ENCODE results near the gene TACR2.

The TACR2 gene

DNA sequence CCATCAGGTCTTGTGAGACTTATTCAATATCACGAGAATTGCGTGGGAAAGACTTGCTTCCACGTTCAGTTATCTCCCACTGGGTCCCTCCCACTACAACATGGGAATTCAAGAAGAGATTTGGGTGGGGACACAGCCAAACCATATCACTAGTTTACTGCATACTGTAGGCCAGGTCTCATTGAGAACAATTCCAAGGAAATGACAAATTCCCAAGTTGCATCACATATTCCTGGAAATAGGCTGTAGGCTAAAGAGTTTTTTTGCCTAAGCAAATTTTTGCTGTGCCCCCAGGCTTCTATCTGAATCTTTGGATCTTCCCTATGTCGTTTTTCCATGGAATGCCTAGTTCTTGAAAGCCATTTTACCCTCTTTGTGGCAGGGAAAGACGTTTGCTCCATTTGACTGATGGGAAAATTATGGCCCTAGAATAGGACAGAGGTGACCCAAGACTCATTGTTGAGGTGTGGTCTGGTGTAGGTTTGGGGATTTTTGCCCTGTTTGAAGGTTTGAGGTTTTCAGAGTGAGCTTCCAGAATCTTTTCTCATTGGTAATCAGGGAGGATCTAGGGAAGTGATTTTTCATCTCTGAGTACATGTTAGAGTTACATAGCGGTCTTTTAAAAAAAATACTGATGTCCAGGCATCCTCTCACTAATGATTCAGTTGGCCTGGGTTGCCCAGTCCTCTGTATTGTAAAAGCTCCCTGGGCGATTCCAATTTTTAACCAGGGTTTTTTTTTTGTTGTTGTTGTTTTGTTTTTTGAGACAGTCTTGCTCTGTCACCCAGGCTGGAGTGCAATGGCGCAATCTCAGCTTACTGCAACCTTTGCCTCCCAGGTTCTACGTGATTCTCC lies 44.4 kb downstream of the TACR2 start:
- TF ChIP-seq EP300 (IDR thresholded peaks at IDR 0.05; ENCODE audit: borderline replicate concordance) = no peak
- no peak for TF ChIP-seq YY1 (IDR thresholded peaks at IDR 0.05; ENCODE audit: low read depth)
- no peak for TF ChIP-seq TCF12 (IDR thresholded peaks at IDR 0.05; ENCODE audit: low read depth)

DNA sequence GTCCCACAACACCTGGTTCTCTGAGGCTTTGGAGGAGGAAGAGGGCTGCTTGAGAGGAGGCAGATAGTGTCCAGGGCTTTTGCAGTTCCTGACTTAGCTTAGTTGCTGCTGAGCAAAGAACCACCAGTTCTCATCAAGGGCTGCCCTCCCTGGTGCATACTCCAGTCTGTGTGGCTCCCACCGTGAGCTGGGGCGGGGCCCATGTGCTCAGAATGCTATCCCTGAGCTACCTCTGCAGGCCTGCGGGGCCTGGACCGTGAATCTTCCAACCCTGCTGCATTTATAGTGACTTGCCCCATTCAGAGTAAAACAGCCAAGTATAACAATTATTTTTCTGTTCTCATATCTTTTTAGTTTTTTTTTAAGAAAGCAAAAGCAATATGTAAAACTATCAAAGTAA lies 49.2 kb downstream of the TACR2 start:
- TF ChIP-seq TEAD4 (IDR thresholded peaks at IDR 0.05) (no peak), FOXM1 (IDR thresholded peaks at IDR 0.05; ENCODE audit: borderline replicate concordance, low read depth) (no peak), EP300 (IDR thresholded peaks at IDR 0.05; ENCODE audit: borderline replicate concordance) (no peak), CREB1 (IDR thresholded peaks at IDR 0.05; ENCODE audit: low read depth) (no peak), TAF1 (IDR thresholded peaks at IDR 0.05; ENCODE audit: low read depth) (no peak), TCF12 (IDR thresholded peaks at IDR 0.05; ENCODE audit: low read depth) (no peak), RAD21 (IDR thresholded peaks at IDR 0.05; ENCODE audit: low read depth) (no peak), CEBPB (IDR thresholded peaks at IDR 0.05) (no peak), NFIC (IDR thresholded peaks at IDR 0.05) (no peak), EGR1 (IDR thresholded peaks at IDR 0.05) (no peak), ZBTB7A (IDR thresholded peaks at IDR 0.05; ENCODE audit: low read depth) (no peak), YY1 (IDR thresholded peaks at IDR 0.05; ENCODE audit: low read depth) (no peak)
- TF ChIP-seq, protein P1, sequence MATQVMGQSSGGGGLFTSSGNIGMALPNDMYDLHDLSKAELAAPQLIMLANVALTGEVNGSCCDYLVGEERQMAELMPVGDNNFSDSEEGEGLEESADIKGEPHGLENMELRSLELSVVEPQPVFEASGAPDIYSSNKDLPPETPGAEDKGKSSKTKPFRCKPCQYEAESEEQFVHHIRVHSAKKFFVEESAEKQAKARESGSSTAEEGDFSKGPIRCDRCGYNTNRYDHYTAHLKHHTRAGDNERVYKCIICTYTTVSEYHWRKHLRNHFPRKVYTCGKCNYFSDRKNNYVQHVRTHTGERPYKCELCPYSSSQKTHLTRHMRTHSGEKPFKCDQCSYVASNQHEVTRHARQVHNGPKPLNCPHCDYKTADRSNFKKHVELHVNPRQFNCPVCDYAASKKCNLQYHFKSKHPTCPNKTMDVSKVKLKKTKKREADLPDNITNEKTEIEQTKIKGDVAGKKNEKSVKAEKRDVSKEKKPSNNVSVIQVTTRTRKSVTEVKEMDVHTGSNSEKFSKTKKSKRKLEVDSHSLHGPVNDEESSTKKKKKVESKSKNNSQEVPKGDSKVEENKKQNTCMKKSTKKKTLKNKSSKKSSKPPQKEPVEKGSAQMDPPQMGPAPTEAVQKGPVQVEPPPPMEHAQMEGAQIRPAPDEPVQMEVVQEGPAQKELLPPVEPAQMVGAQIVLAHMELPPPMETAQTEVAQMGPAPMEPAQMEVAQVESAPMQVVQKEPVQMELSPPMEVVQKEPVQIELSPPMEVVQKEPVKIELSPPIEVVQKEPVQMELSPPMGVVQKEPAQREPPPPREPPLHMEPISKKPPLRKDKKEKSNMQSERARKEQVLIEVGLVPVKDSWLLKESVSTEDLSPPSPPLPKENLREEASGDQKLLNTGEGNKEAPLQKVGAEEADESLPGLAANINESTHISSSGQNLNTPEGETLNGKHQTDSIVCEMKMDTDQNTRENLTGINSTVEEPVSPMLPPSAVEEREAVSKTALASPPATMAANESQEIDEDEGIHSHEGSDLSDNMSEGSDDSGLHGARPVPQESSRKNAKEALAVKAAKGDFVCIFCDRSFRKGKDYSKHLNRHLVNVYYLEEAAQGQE (IDR thresholded peaks at IDR 0.05; ENCODE audit: low read depth) = no peak
- TF ChIP-seq, protein P2, sequence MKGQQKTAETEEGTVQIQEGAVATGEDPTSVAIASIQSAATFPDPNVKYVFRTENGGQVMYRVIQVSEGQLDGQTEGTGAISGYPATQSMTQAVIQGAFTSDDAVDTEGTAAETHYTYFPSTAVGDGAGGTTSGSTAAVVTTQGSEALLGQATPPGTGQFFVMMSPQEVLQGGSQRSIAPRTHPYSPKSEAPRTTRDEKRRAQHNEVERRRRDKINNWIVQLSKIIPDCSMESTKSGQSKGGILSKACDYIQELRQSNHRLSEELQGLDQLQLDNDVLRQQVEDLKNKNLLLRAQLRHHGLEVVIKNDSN (IDR thresholded peaks at IDR 0.05) = no peak
- TF ChIP-seq, protein P3, sequence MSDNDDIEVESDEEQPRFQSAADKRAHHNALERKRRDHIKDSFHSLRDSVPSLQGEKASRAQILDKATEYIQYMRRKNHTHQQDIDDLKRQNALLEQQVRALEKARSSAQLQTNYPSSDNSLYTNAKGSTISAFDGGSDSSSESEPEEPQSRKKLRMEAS (IDR thresholded peaks at IDR 0.05) = no peak

DNA sequence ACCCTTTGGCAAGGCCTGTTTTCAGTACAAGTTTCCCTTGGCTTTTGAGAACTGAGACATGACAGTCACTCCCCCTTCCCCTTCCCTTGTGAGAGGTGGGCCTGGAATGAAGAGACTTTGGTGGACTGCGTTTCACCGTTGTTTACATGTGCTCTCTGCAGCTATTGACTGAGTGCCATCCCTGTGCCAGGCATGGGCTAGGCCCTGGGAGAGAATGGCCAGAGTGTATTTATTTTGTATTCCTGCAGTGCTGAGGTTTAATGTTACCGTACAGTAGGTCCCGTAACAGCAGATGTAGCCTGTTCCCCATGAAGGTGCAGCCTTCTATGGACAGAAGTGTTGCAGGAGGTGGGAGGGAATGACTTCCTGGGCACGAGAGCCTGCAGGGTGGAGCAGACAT lies 50.0 kb downstream of the TACR2 start:
- TF ChIP-seq FOXM1 (IDR thresholded peaks at IDR 0.05; ENCODE audit: borderline replicate concordance, low read depth) (no peak), TEAD4 (IDR thresholded peaks at IDR 0.05) (no peak), EP300 (IDR thresholded peaks at IDR 0.05; ENCODE audit: borderline replicate concordance) (no peak), TAF1 (IDR thresholded peaks at IDR 0.05; ENCODE audit: low read depth) (no peak), NFIC (IDR thresholded peaks at IDR 0.05) (no peak), RAD21 (IDR thresholded peaks at IDR 0.05; ENCODE audit: low read depth) (no peak), CEBPB (IDR thresholded peaks at IDR 0.05) (no peak), YY1 (IDR thresholded peaks at IDR 0.05; ENCODE audit: low read depth) (no peak), EGR1 (IDR thresholded peaks at IDR 0.05) (no peak), TCF12 (IDR thresholded peaks at IDR 0.05; ENCODE audit: low read depth) (no peak), ZBTB7A (IDR thresholded peaks at IDR 0.05; ENCODE audit: low read depth) (no peak), CREB1 (IDR thresholded peaks at IDR 0.05; ENCODE audit: low read depth) (no peak)
- TF ChIP-seq, protein P3 (IDR thresholded peaks at IDR 0.05) = no peak
- TF ChIP-seq, protein P1 (IDR thresholded peaks at IDR 0.05; ENCODE audit: low read depth) = no peak
- TF ChIP-seq, protein P2 (IDR thresholded peaks at IDR 0.05) = no peak

DNA sequence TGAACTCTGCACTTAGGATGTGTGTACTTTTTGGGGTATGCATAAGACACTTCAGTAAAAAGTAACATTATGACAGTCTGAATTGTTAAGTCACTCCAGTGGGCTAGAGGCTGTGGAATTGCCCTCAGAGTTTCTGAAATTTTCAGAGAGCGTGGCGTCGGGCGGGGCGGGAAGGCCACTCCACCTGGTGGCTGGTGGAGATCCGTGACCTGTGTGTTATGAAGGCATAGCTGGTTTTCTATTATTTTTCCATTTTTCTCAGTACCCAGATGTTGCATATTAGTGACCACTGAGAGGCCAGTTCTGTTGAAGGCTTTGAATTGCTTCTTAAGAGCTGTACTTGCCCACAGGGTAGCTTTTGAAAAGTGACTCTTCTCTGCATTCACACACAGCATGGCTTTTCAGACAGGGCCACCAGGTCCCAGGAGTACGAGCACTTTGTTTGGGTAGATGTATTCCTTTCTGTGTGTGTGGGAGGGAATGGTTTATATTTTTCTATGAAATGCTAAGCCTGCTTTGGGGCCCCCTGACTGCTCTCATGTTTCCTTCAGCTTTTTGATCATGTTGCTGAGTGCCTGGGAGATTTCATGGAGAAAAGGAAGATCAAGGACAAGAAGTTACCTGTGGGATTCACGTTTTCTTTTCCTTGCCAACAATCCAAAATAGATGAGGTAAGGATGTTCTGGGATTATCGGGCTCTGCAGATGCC lies 52.3 kb downstream of the TACR2 start:
- TF ChIP-seq TCF12 (IDR thresholded peaks at IDR 0.05; ENCODE audit: low read depth) (no peak), NFIC (IDR thresholded peaks at IDR 0.05) (no peak), EGR1 (IDR thresholded peaks at IDR 0.05) (no peak), CREB1 (IDR thresholded peaks at IDR 0.05; ENCODE audit: low read depth) (no peak), CEBPB (IDR thresholded peaks at IDR 0.05) (no peak)
- TF ChIP-seq, protein P2 (IDR thresholded peaks at IDR 0.05) = no peak

DNA sequence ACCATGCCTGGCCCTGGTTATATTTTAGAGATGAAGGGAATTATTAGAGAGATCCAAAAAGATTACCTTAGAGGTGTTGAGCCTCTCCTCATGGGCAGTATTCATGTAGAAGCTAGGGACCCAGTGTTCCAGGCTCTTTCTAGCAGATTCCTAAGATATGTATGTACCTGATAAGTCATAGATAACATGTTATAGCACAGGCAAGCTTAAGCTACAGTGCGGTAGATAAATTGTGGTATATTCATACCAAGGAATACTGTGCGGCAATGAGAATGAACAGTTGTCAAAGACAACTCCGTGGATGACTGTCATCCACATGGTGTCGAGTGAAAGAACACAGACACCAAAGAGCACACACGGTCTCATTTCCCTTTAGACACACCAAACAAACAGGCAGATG lies 53.1 kb downstream of the TACR2 start:
- TF ChIP-seq FOXM1 (IDR thresholded peaks at IDR 0.05; ENCODE audit: borderline replicate concordance, low read depth) (no peak), TCF12 (IDR thresholded peaks at IDR 0.05; ENCODE audit: low read depth) (no peak), CEBPB (IDR thresholded peaks at IDR 0.05) (no peak), EGR1 (IDR thresholded peaks at IDR 0.05) (no peak), TAF1 (IDR thresholded peaks at IDR 0.05; ENCODE audit: low read depth) (no peak), CREB1 (IDR thresholded peaks at IDR 0.05; ENCODE audit: low read depth) (no peak), ZBTB7A (IDR thresholded peaks at IDR 0.05; ENCODE audit: low read depth) (no peak), EP300 (IDR thresholded peaks at IDR 0.05; ENCODE audit: borderline replicate concordance) (no peak), NFIC (IDR thresholded peaks at IDR 0.05) (no peak)
